ENCODE data around the gene ATG7. TPM values are rescaled to one million over a fixed set of nuclear protein-coding genes. Genes with fewer than 3 reads are reported as not detected.
"Not testable (repeated sequence)": the region's sequence is repeated elsewhere in the genome, so short reads cannot be mapped to it uniquely, and the experiment has no call there.

Gene ATG7
- total and polyA plus RNA-seq, 10 of the 15 experiments (the other 5 are each of a cell fraction or from before 2014, with no cell fraction given): 13.5 to 49.5 (median 26.4) TPM

GRCh38 chr3:11593318-11594034 is 321.3 kb downstream of the ATG7 start:
- H2AFZ ChIP-seq (ENCODE audit: control insufficient read depth, low read depth, low read length): no peak overlapping the region
- no peak for ATAC-seq
- no TSS peak for BruUV-seq (replicated peaks)
- H3K36me3 ChIP-seq (ENCODE audit: control insufficient read depth in 2 of 2, insufficient read depth in 2 of 2, low read length in 1 of 2): peaks cover 2 to 10% of the 10 kb centered on the region in 2 experiments
- ChIA-PET SMC1A (ENCODE audit: uncharacterized antibody, unreplicated experiment) (interaction anchor here (1.0 to 1.4 kb wide), 3 partner anchors 8 to 31 kb away, joined by 3 read pairs; no protein-coding TSS in a partner anchor), CTCF (interaction anchor here (1.1 kb wide), 1 partner anchor 10 kb away, joined by 4 read pairs; no protein-coding TSS in a partner anchor), POLR2A (no interaction called here), RAD21 (ENCODE audit: unreplicated experiment) (no interaction called here)
- H3K4me2 ChIP-seq (ENCODE audit: control insufficient read depth, insufficient read depth): no peak overlapping the region
- no peak for DNase-seq (ENCODE audit: low read depth, low spot score)
- H4K20me1 ChIP-seq (ENCODE audit: control insufficient read depth, insufficient read depth): 0 out of 2 replicates have a peak, but pooled peaks cover 6% of the 10 kb centered on the region
- H3K79me2 ChIP-seq (ENCODE audit: control insufficient read depth, insufficient read depth, low read length): peaks cover 44% of the 10 kb centered on the region
- no peak overlapping the region for H3K4me3 ChIP-seq
- in situ Hi-C loops (cut with MboI): no loop called here
- no peak for TF ChIP-seq ETV6 (conservative IDR thresholded peaks at IDR 0.05 in 1 of 2, IDR thresholded peaks at IDR 0.05 in 1 of 2; ENCODE audit: borderline replicate concordance in 1 of 2, low read depth in 1 of 2)
- no peak for TF ChIP-seq PAX8 (IDR thresholded peaks at IDR 0.05)
- TF ChIP-seq CBX3 (IDR thresholded peaks at IDR 0.05; ENCODE audit: borderline replicate concordance, low read depth): no peak
- TF ChIP-seq ATF2 (IDR thresholded peaks at IDR 0.05; ENCODE audit: low read length): no peak
- no peak for TF ChIP-seq IKZF2 (IDR thresholded peaks at IDR 0.05)
- TF ChIP-seq IRF4 (IDR thresholded peaks at IDR 0.05; ENCODE audit: low read depth, low read length): no peak
- no peak for TF ChIP-seq ZNF217 (IDR thresholded peaks at IDR 0.05)
- FAIRE-seq: no peak
- H3K4me1 ChIP-seq (ENCODE audit: control insufficient read depth, insufficient read depth, low read length): no peaks in the 10 kb centered on the region
- intact Hi-C loops (cut with micrococcal nuclease; ENCODE audit: unreplicated experiment): no loop called here
- no peak overlapping the region for H3K27ac ChIP-seq (ENCODE audit: control insufficient read depth, insufficient read depth)
- H3K9me3 ChIP-seq (replicated peaks; ENCODE audit: control insufficient read depth, insufficient read depth, low read length): peaks cover 10% of the 10 kb centered on the region
- H3K9ac ChIP-seq (ENCODE audit: control insufficient read depth, insufficient read depth, low read length): no peak overlapping the region
- H3K27me3 ChIP-seq (replicated peaks in 1 of 2; ENCODE audit: control insufficient read depth in 2 of 2, insufficient read depth in 2 of 2, low read length in 1 of 2): no peaks in the 10 kb centered on the region
- WGBS (ENCODE audit: insufficient coverage, insufficient replicate concordance, low lambda C conversion rate, missing lambda C conversion rate): 88% methylated on average over 9 of the region's 10 CpGs

GRCh38 chr3:11595024-11595423 is 322.8 kb downstream of the ATG7 start:
- H4K20me1 ChIP-seq (ENCODE audit: control insufficient read depth, insufficient read depth); ATAC-seq; CTCF ChIA-PET; H2AFZ ChIP-seq (ENCODE audit: control insufficient read depth, low read depth, low read length); in situ Hi-C loops (cut with MboI); SMC1A ChIA-PET (ENCODE audit: uncharacterized antibody, unreplicated experiment); H3K27ac ChIP-seq (ENCODE audit: control insufficient read depth, insufficient read depth); H3K9me3 ChIP-seq (replicated peaks; ENCODE audit: control insufficient read depth, insufficient read depth, low read length); DNase-seq (ENCODE audit: low read depth, low spot score); intact Hi-C loops (cut with micrococcal nuclease; ENCODE audit: unreplicated experiment); FAIRE-seq; RAD21 ChIA-PET (ENCODE audit: unreplicated experiment); H3K27me3 ChIP-seq (replicated peaks in 1 of 2; ENCODE audit: control insufficient read depth in 2 of 2, insufficient read depth in 2 of 2, low read length in 1 of 2); BruUV-seq (replicated peaks); H3K4me3 ChIP-seq; H3K4me1 ChIP-seq (ENCODE audit: control insufficient read depth, insufficient read depth, low read length); H3K9ac ChIP-seq (ENCODE audit: control insufficient read depth, insufficient read depth, low read length); H3K4me2 ChIP-seq (ENCODE audit: control insufficient read depth, insufficient read depth): not testable (repeated sequence)
- Histone ChIP-seq H3K36me3 (ENCODE audit: control insufficient read depth in 2 of 2, insufficient read depth in 2 of 2, low read length in 1 of 2) (peaks cover 2 to 15% of the 10 kb centered on the region in 2 experiments), H3K79me2 (ENCODE audit: control insufficient read depth, insufficient read depth, low read length) (peaks cover 40% of the 10 kb centered on the region)
- POLR2A ChIA-PET: interaction anchor here (1.0 kb wide), 1 partner anchor 20 kb away, joined by 3 read pairs; no protein-coding TSS in a partner anchor
- 73% methylated on average over 5 of the region's 5 CpGs for WGBS (ENCODE audit: insufficient coverage, insufficient replicate concordance, low lambda C conversion rate, missing lambda C conversion rate)
